ENCODE measurements around the gene BDKRB2.
"Not testable (repeated sequence)": the region's sequence is repeated elsewhere in the genome, so short reads cannot be mapped to it uniquely, and the experiment has no call there.

BDKRB2 gene

DNA sequence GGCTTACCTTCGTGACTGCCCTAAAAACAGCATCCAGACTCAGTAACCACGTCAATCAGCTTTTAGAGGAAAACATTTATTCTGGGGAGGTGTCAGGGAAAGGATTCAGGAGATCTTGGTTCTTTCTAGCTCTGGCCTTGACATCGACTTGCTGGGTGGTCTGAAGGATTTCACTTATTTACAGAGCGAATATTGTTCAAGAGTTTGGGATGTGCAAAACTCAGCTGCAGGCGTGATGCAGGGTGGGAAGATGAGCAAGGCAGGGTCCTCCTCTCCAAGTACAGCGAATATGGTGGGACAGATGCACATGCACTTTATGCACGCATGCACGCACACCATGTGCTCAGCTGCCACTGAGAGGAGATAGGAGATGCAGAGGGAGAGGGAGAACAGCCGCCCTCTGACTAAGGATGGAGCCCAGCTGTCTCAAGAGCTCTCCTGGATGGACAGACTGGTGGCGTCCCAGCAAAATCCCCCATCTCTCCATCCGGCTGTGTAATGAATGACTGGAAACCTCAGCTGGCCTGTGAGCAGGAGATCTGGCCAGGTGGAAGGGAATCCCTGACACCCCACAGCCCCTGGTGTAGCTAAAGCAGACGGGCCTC, 27.0 kb downstream of the BDKRB2 start:
- Histone ChIP-seq H3K4me1 (ENCODE audit: control insufficient read depth, insufficient read depth, low read length) (peaks cover 28% of the 10 kb centered on the region), H3K36me3 (ENCODE audit: control insufficient read depth, insufficient read depth, low read length, severe bottlenecking) (no peaks in the 10 kb centered on the region), H3K27me3 (replicated peaks; ENCODE audit: control insufficient read depth, insufficient read depth, low read length) (no peaks in the 10 kb centered on the region), H3K9ac (ENCODE audit: low read length) (peak overlapping the region; percentile 0), H3K4me3 (ENCODE audit: low read length) (no peak overlapping the region), H3K9me3 (ENCODE audit: control insufficient read depth, low read length) (no peaks in the 10 kb centered on the region)
- DNase-seq (ENCODE audit: low read depth) = no peak

DNA sequence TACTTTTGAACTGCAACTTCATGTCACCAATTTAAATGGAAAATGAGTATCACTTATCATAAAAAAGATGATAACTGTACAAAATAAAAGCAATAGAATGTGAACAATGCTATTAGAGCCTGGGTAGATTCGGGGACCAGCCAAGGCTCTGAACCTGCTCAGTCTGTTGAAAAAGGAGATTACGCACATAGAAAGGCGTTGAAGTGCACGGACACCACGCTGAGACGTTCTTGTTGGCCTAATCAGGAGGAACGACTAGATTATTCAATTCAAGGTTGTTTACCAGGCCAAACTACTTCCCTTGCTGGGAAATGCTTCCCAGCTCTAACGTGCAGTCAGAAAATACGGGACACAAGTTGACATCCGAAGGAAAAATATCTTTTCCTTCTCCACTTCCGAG, 27.9 kb downstream of the BDKRB2 start:
- Histone ChIP-seq H3K4me1 (ENCODE audit: control insufficient read depth, insufficient read depth, low read length) (peaks cover 28% of the 10 kb centered on the region), H3K27me3 (replicated peaks; ENCODE audit: control insufficient read depth, insufficient read depth, low read length) (no peaks in the 10 kb centered on the region), H3K4me3 (ENCODE audit: low read length) (no peak overlapping the region), H3K9ac (ENCODE audit: low read length) (no peak overlapping the region), H3K9me3 (ENCODE audit: control insufficient read depth, low read length) (no peaks in the 10 kb centered on the region), H3K36me3 (ENCODE audit: control insufficient read depth, insufficient read depth, low read length, severe bottlenecking) (no peaks in the 10 kb centered on the region)
- DNase-seq (ENCODE audit: low read depth) = no peak

DNA sequence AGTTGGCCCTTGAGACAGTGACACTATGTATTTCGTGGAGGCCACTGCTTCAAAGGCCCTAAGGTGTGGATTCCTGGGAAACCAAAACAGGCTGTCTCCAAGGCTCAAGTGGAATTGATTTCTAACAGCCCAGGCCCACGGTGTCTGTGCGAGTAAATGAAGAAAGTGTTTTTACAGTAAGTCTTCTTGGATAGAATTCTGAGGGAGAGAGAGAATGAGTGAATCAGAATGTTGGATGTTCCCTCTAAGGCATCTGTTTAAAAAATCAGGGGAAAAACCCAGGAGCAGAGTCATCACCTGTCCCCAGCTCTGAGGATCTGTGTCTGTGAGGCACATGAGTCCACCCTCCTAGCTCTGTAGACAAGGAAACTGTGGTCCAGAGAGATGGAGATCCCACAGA, 29.0 kb downstream of the BDKRB2 start:
- Histone ChIP-seq H3K36me3 (ENCODE audit: control insufficient read depth, insufficient read depth, low read length, severe bottlenecking) (no peaks in the 10 kb centered on the region), H3K9ac (ENCODE audit: low read length) (no peak overlapping the region), H3K4me3 (ENCODE audit: low read length) (no peak overlapping the region), H3K9me3 (ENCODE audit: control insufficient read depth, low read length) (no peaks in the 10 kb centered on the region), H3K4me1 (ENCODE audit: control insufficient read depth, insufficient read depth, low read length) (peaks cover 28% of the 10 kb centered on the region), H3K27me3 (replicated peaks; ENCODE audit: control insufficient read depth, insufficient read depth, low read length) (no peaks in the 10 kb centered on the region)
- no peak for DNase-seq (ENCODE audit: low read depth)

DNA sequence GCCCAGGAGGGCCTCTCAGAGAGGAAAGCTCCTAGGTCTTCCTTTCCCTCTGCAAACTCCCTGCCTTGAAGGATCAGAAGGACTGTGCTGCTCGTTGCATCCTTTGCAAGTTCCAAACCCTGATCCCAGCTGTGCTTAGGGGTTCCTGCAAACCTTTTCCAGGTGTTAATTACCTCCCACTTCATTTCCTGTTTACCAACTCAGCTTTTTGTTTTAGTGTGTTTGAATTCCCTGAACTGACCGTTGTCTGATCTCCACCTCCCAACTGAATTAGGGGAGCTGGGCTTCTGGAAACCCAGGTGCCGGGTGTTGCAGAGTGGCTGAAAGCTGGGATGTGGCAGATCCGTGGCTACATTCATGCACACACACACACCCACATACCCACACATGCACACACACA, 30.8 kb downstream of the BDKRB2 start:
- Histone ChIP-seq H3K9me3 (ENCODE audit: control insufficient read depth, low read length) (no peaks in the 10 kb centered on the region), H3K9ac (ENCODE audit: low read length) (no peak overlapping the region), H3K4me3 (ENCODE audit: low read length) (no peak overlapping the region), H3K36me3 (ENCODE audit: control insufficient read depth, insufficient read depth, low read length, severe bottlenecking) (no peaks in the 10 kb centered on the region), H3K27me3 (replicated peaks; ENCODE audit: control insufficient read depth, insufficient read depth, low read length) (no peaks in the 10 kb centered on the region), H3K4me1 (ENCODE audit: control insufficient read depth, insufficient read depth, low read length) (peaks cover 25% of the 10 kb centered on the region)
- no peak for DNase-seq (ENCODE audit: low read depth)

DNA sequence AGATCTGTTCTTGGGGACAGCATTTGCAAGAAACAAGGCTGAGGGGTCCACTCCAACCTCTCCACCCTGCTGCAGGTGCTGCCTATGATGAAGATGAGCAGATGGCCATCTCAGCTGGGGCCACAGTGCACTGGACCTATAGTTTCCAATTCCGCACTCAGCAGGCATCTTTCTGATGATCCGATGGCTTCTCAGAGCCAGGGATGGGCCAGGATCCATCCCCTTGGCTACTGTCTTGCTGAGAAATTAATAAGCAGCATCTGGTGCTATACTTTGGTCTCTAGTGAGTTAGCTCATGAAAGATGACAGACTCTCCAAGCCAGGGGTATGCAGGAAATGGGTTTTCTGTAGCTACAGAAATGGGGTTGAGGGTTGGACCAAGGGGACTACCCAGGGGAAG, 33.0 kb downstream of the BDKRB2 start:
- DNase-seq (ENCODE audit: low read depth) = no peak
- Histone ChIP-seq H3K4me1 (ENCODE audit: control insufficient read depth, insufficient read depth, low read length) (peaks cover 18% of the 10 kb centered on the region), H3K9ac (ENCODE audit: low read length) (no peak overlapping the region), H3K36me3 (ENCODE audit: control insufficient read depth, insufficient read depth, low read length, severe bottlenecking) (no peaks in the 10 kb centered on the region), H3K9me3 (ENCODE audit: control insufficient read depth, low read length) (no peaks in the 10 kb centered on the region), H3K27me3 (replicated peaks; ENCODE audit: control insufficient read depth, insufficient read depth, low read length) (no peaks in the 10 kb centered on the region), H3K4me3 (ENCODE audit: low read length) (no peak overlapping the region)

DNA sequence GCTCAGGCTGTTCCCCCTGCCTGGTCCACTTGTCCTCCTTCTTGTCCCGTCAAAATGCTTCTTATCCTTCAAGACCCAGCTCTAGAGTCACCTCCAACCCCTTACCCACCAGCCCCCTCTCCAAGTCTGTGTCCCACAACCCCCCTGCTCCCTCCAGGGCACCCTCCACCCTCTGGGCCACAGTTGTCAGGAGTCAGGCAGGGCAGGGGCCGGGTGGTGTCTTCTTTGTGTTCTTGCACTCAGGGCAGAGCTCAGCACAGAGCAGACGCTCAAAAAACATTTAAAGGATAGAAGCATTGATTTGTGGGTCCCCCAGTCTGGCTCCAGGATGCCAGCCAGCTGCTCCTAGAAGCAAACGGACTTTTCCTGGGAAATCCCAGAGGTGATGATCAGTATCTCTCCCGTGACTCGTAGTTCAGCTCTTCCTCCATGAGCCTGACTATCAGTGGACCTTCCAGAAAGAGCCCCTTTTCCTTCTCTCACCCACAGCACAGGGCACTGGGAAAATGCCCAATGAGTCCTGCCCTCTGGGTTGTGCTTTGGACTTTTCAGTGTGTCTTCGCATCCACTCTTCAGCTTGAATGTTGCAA, 34.1 kb downstream of the BDKRB2 start:
- peaks cover 14% of the 10 kb centered on the region for H3K4me1 ChIP-seq (ENCODE audit: control insufficient read depth, insufficient read depth, low read length)
- no peak overlapping the region for H3K9ac ChIP-seq (ENCODE audit: low read length)
- H3K27me3 ChIP-seq (replicated peaks; ENCODE audit: control insufficient read depth, insufficient read depth, low read length) = no peaks in the 10 kb centered on the region
- H3K9me3 ChIP-seq (ENCODE audit: control insufficient read depth, low read length) = no peaks in the 10 kb centered on the region
- DNase-seq (ENCODE audit: low read depth) = no peak
- H3K4me3 ChIP-seq (ENCODE audit: low read length) = no peak overlapping the region
- H3K36me3 ChIP-seq (ENCODE audit: control insufficient read depth, insufficient read depth, low read length, severe bottlenecking) = no peaks in the 10 kb centered on the region

DNA sequence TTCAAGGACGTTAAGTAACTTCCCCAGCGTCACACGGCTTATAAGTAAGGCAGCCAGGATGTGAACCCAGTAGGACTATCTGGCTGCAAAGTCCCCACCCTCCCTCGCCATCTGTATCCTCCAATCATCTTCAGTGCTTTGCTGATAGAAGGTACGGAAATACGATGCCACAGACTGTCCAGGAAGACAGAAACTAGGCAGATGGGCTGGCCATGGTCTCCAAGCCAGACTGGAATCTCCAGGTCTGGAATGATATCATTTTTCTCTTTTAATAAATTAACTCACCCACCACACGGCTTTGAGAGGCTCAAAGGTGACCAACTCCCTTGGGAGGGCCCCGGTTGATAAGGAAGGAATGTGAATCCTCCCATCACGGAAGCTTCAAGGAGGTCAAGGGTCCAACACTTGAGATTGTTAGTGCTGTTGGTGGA, 35.1 kb downstream of the BDKRB2 start:
- Histone ChIP-seq H3K36me3 (ENCODE audit: control insufficient read depth, insufficient read depth, low read length, severe bottlenecking) (no peaks in the 10 kb centered on the region), H3K27me3 (replicated peaks; ENCODE audit: control insufficient read depth, insufficient read depth, low read length) (no peaks in the 10 kb centered on the region), H3K4me3 (ENCODE audit: low read length) (no peak overlapping the region), H3K9me3 (ENCODE audit: control insufficient read depth, low read length) (no peaks in the 10 kb centered on the region), H3K9ac (ENCODE audit: low read length) (no peak overlapping the region), H3K4me1 (ENCODE audit: control insufficient read depth, insufficient read depth, low read length) (peaks cover 4% of the 10 kb centered on the region)
- no peak for DNase-seq (ENCODE audit: low read depth)

DNA sequence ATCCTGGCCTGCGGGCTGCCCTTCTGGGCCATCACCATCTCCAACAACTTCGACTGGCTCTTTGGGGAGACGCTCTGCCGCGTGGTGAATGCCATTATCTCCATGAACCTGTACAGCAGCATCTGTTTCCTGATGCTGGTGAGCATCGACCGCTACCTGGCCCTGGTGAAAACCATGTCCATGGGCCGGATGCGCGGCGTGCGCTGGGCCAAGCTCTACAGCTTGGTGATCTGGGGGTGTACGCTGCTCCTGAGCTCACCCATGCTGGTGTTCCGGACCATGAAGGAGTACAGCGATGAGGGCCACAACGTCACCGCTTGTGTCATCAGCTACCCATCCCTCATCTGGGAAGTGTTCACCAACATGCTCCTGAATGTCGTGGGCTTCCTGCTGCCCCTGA, 36.0 kb downstream of the BDKRB2 start:
- H3K36me3 ChIP-seq (ENCODE audit: control insufficient read depth, insufficient read depth, low read length, severe bottlenecking) = no peaks in the 10 kb centered on the region
- H3K4me1 ChIP-seq (ENCODE audit: control insufficient read depth, insufficient read depth, low read length) = no peaks in the 10 kb centered on the region
- H3K4me3 ChIP-seq (ENCODE audit: low read length) = no peak overlapping the region
- H3K27me3 ChIP-seq (replicated peaks; ENCODE audit: control insufficient read depth, insufficient read depth, low read length) = no peaks in the 10 kb centered on the region
- H3K9me3 ChIP-seq (ENCODE audit: control insufficient read depth, low read length) = no peaks in the 10 kb centered on the region
- DNase-seq (ENCODE audit: low read depth) = no peak
- no peak overlapping the region for H3K9ac ChIP-seq (ENCODE audit: low read length)

DNA sequence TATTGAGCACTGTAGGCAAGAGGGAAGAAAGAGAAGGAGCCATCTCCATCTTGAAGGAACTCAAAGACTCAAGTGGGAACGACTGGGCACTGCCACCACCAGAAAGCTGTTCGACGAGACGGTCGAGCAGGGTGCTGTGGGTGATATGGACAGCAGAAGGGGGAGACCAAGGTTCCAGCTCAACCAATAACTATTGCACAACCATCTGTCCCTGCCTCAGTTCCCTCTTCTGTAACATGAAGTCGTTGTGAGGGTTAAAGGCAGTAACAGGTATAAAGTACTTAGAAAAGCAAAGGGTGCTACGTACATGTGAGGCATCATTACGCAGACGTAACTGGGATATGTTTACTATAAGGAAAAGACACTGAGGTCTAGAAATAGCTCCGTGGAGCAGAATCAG, 37.5 kb downstream of the BDKRB2 start:
- Histone ChIP-seq H3K4me1 (ENCODE audit: control insufficient read depth, insufficient read depth, low read length) (peaks cover 15% of the 10 kb centered on the region), H3K4me3 (ENCODE audit: low read length) (no peak overlapping the region), H3K9me3 (ENCODE audit: control insufficient read depth, low read length) (no peaks in the 10 kb centered on the region), H3K9ac (ENCODE audit: low read length) (no peak overlapping the region), H3K27me3 (replicated peaks; ENCODE audit: control insufficient read depth, insufficient read depth, low read length) (no peaks in the 10 kb centered on the region), H3K36me3 (ENCODE audit: control insufficient read depth, insufficient read depth, low read length, severe bottlenecking) (no peaks in the 10 kb centered on the region)
- no peak for DNase-seq (ENCODE audit: low read depth)

DNA sequence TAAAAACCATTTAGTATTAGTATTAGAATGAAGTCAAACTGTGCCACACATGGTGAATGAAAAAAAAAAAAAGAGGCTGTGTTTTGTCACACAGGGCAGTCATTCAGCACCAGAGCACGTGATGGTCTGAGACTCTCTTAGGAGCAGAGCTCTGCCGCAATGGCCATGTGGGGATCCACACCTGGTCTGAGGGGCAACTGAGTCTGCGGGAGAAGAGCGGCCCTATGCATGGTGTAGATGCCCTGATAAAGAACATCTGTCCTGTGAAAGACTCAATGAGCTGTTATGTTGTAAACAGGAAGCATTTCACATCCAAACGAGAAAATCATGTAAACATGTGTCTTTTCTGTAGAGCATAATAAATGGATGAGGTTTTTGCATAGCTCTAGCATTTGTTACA, 39.1 kb downstream of the BDKRB2 start:
- Histone ChIP-seq H3K36me3 (ENCODE audit: control insufficient read depth, insufficient read depth, low read length, severe bottlenecking) (no peaks in the 10 kb centered on the region), H3K4me1 (ENCODE audit: control insufficient read depth, insufficient read depth, low read length) (peaks cover 22% of the 10 kb centered on the region), H3K4me3 (ENCODE audit: low read length) (no peak overlapping the region), H3K9ac (ENCODE audit: low read length) (no peak overlapping the region), H3K27me3 (replicated peaks; ENCODE audit: control insufficient read depth, insufficient read depth, low read length) (no peaks in the 10 kb centered on the region), H3K9me3 (ENCODE audit: control insufficient read depth, low read length) (no peaks in the 10 kb centered on the region)
- no peak for DNase-seq (ENCODE audit: low read depth)

DNA sequence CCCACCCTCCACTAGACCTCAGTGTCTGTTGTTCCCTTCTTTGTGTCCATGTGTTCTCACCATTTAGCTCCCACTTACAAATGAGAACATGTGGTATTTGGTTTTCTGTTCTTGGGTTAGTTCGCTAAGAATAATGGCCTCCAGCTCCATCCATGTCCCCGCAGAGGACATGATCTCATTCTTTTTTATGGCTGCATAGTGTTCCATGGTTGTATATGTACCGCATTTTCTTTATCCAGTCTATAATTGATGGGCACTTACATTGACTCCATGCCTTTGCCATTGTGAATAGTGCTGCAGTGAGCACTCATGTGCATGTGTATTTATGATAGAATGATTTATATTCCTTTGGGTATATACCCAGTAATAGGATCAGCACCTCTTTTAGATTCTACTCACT, 40.4 kb downstream of the BDKRB2 start:
- not testable (repeated sequence) for H3K27me3 ChIP-seq (replicated peaks; ENCODE audit: control insufficient read depth, insufficient read depth, low read length); H3K9me3 ChIP-seq (ENCODE audit: control insufficient read depth, low read length); H3K36me3 ChIP-seq (ENCODE audit: control insufficient read depth, insufficient read depth, low read length, severe bottlenecking); H3K9ac ChIP-seq (ENCODE audit: low read length); H3K4me3 ChIP-seq (ENCODE audit: low read length); DNase-seq (ENCODE audit: low read depth)
- H3K4me1 ChIP-seq (ENCODE audit: control insufficient read depth, insufficient read depth, low read length) = peaks cover 31% of the 10 kb centered on the region
